CD4-positive, alpha-beta T cell treated with Interleukin-2 at 100 ng/mL for 4 hours (primary cell): ENCODE results near the gene ADGRB3.
A peak's percentile ranks its signal among the peaks of the same experiment; 100 is the strongest.

Source experiments
- DNase-seq: peaks from one replicate; pipeline ENCODE4 v3.0.0-alpha.2; 2020; ENCODE audit warnings: low spot score

ADGRB3 gene

DNA sequence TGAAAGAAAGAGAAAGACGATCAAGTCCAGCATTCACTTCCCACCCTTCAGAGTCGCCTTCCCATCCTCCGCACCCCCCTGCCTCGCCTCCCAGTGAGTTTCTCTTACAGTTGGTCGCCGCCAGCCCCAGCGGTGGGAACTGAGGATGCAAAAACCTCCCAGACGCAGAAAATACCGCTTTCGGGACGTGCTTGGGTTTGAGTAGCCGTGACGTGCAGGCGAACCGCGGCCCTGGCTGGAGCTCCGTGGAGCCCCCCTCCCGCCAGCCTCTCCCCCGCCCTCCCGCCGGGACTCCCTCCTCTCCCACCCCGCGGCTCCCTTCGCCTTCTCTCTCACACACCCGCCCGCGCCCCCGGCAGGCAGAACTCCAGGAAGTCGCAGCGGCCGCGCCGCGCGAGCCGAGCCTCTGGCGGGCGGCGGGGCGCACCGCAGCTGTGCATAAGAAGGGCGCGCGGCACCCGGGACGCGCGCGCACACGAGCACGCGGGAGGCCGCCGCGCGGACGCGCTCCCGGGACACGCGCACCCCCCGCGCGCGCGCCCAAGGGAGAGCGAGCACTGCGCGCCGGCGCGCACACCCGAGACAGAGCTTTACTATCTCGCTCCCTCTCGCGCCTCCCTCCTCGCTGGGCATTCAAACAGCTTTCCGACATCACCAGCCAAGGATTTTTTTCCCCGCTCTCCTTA, at the start of gene ADGRB3:
Gene ADGRB3, plus strand, starts transcription at position 557 of the 686 bp plus-strand sequence. CDS start 3,394 bp downstream, outside the sequence.
- DNase-seq = peak; percentile 1

GRCh38 chr6:68593558-68593957, 41.5 kb upstream of the ADGRB3 start:
- DNase-seq = no peak

DNA sequence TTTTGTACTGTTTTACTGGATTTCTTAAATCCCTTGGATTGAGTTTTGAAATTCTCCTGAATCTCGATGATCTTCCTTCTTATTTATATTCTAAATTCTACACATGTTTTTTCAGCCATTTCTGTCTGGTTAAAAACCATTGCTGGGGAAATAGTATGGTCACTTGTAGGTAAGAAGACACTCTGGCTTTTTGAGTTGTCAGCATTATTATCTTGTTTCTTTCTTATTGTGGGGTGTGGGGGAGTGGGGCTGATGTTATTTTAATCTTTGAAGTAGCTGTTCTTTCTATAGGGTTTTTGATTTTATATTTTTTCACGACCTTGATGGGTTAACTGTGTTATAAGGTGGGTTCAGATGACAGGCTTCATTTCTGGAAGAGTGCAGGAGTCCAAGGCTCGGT, 37.4 kb upstream of the ADGRB3 start:
- no peak for DNase-seq

DNA sequence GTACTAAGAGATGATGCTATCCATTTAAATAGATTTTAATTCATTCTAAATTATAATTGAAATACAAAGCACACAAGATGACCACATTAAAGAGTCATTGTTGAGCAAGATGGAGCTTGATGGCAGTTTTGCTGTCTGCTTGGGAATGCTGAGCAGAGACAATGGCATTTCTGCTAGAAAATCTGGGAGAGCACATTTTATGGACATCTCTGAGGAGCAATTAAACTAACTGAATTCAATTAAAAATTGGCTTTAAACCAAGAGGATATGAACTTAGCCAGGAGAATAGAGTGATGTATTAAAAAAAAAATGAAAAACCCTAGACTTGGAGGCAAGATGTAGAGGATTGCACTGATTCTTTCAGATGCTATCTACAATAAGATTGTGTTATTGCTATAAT, 19.1 kb upstream of the ADGRB3 start:
- DNase-seq = no peak

- DNase-seq = no peak
Observed at GRCh38 chr6:68625998-68626397, 9.1 kb upstream of the ADGRB3 start.

- DNase-seq = no peak
Observed at GRCh38 chr6:68628161-68628560, 6.9 kb upstream of the ADGRB3 start.

GRCh38 chr6:68632734-68633133, 2.3 kb upstream of the ADGRB3 start:
- no peak for DNase-seq

GRCh38 chr6:68633281-68633971, 1.7 kb upstream of the ADGRB3 start:
- no peak for DNase-seq

DNA sequence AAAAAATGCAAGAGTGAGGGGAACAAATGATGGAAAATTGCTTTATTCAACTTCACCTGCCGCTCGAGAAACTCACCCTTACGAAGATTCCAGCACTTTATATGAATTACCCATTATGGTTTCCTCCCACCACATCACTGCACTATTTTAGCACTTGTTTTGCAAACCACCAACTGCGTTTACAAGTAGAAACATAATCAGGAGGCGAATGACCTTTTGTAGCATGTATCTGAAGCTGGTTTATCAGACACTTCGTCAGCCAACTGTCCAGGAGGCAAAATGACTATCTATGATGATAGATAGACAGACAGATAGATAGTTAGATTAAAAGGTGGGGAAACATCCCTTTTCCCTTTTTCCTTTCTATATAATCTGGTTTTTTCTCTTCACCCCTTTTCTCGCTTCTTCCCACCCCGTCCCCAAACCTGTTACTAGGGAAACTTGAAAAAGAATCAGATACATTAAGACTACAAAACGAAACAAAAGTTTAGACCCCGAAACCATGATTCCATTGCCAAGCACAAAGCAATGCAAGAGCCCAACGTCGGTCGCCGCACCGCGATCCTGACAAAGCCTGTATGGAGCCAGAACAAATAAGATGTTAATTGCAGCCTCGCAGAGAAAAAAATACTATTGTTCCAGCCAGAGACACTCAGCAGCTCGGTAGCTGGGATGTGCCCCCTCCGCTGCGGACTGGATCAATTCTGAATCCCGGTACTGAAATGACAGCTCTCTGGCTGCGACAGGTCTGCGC, 933 bp upstream of the ADGRB3 start:
- DNase-seq = no peak

DNA sequence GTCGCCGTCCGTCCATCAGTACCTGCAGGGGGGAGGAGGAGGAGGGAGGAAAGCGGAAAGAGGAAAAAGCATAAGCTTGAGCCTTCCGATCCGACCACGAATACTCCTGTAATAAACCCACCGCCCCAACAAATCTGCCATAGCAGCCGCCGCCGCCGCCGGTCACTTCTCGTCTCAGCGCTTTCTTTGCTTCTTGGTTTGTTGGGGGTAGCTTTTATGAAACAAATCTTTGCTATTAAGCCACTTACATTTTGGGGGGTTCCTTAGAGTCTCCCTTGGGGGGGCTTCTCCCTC, 277 bp downstream of the ADGRB3 start:
- no peak for DNase-seq

- no peak for DNase-seq
Observed at GRCh38 chr6:68635706-68636513, 828 bp downstream of the ADGRB3 start.

- no peak for DNase-seq
Observed at GRCh38 chr6:68636666-68637065, 1.6 kb downstream of the ADGRB3 start.

DNA sequence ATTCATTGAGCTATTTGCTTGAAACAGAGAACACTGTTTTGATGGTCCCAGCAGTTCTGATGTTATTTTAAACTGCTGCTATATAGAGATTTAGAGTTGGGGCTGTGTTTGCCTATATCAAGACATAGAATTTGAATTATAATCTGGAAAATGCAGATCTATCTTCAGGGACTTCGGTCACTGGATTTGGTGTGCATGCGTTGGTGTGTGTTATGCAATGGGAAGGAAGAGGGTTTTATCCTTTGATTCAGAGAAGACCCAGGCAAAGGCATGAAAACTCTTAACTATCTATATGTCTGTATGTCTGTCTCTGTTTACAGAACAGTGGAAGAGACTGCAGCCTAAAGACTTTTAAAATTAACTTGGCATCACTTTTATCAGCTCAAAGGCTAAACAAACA, 2.0 kb downstream of the ADGRB3 start:
- DNase-seq = no peak

- DNase-seq = no peak
Observed at GRCh38 chr6:68637782-68638181, 2.7 kb downstream of the ADGRB3 start.

- peak; percentile 13 for DNase-seq
Observed at GRCh38 chr6:68638230-68638900, 3.3 kb downstream of the ADGRB3 start.

GRCh38 chr6:68639211-68639610, 4.1 kb downstream of the ADGRB3 start:
- no peak for DNase-seq

DNA sequence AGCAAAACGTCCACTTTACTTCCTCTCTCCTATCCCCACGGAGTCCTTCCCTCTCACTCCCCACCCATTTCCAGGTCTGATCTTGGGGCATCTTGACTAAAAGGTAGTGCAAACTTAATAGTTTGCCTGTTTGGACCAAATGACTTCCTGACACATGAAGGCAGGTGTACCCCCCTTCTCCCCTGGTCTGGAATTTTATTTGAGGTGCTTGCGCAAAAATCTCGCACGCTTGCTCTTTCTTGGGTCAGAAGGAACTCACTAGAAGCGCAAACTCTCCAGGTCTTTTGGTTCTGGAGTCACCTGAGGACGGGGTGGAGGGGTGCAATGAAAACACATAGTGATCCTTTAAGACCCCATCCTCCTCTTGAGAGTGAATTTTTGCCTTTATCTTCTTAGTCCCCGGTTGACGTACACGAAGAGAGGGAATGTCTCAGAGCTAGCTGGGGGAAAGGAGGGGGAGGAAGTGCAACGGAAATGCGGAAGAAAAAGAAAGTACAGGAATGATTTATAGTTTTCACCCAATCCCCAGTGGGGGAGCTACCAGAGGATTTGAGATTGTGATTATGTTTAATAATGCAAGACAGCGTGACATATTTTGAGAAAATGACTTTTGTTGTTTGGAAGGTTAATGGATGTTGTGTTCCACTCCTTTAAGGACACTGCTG, 4.9 kb downstream of the ADGRB3 start:
- no peak for DNase-seq

GRCh38 chr6:68640491-68640835, 5.4 kb downstream of the ADGRB3 start:
- no peak for DNase-seq

DNA sequence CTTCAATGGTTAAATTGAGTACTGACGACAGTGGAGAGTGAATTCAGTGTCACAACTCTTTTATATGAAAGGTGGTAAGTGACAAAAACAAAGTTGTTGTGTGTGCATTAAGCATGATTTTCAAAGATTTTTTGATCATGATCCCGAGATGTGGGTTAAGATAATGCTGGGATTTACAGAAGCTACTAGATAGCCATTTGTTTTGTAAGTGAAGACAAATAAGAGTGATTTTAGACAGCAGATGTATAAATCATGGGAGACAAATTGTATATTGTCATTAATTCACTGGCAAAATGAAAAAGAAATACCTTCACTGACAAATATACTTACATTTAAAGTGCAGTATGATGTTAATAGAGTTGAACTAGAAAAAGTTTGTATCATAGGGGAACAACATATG, 6.1 kb downstream of the ADGRB3 start:
- DNase-seq = no peak

DNA sequence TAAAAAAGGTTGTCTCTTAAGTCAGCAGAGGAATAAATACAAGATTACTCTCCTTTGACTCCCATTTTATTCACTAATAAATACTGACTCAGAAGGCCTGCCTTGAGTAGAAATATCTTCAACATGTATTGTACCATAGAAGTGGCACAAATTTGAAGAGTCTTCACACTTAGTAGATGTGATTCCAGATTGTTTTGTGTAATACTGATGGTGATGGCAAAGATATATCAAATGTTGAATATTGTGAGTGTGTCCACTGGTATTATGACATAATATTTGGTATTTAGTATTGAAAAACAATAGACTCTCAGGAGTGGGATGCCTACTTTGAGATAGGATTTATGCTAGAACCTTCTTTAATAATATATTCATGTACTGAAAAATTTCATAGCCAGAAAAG, 7.0 kb downstream of the ADGRB3 start:
- no peak for DNase-seq

DNA sequence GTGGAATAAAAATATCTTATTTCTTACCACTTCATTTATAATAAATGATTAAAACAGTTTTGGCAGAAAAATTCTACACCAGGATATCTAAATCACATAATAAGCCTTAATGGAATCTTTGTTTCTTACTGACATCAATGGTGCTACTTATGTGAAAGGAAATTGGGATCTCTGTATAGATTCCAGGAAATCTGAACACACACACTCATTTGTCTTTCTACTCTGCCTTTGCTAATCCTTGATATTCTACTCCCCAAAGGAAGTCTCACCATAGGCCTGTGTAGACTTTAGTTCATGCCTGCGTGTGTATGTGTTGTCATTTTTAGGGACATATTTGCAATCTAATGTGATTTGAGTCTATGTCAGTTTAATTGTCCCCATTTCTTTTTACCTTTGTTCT, 7.9 kb downstream of the ADGRB3 start:
- no peak for DNase-seq
